Heart right ventricle (tissue), 16 donors: Measurements from ENCODE around the gene KCNC1. TPM values are rescaled to one million over a fixed set of nuclear protein-coding genes. Genes with fewer than 3 reads are reported as not detected.

Experiments
- ATAC-seq, 8 donors: fragments of 200-7000 bp; cut with Tn5 transposase; one replicate each; pipeline ENCODE4 v1.9.1; 2020; ENCODE audit warnings: mild to moderate bottlenecking in 8 of 8, moderate library complexity in 8 of 8, moderate number of reproducible peaks in 1 of 8
- DNase-seq, 2 donors: peaks; one replicate each; pipeline ENCODE4 v3.0.0-alpha.2; 2020
- H3K27ac ChIP-seq, 10 donors: fragments of 200-600 bp; sonication (generic) in 2 of 10; one replicate each; pipeline versions ENCODE4 v1.5.0 to v1.8.0; 2020 to 2022; ENCODE audit warnings: mild to moderate bottlenecking in 3 of 10
- H3K27me3 ChIP-seq, 7 donors: fragments of 200-600 bp; one replicate each; pipeline ENCODE4 v1.8.0; 2021 to 2022; ENCODE audit warnings: mild to moderate bottlenecking in 2 of 7
- H3K36me3 ChIP-seq, 9 donors: fragments of 200-600 bp; sonication (generic) in 1 of 9; one replicate each; pipeline versions ENCODE4 v1.5.0 to v1.8.0; 2020 to 2022; ENCODE audit warnings: mild to moderate bottlenecking in 2 of 9
- H3K4me1 ChIP-seq, 9 donors: fragments of 200-600 bp; sonication (generic) in 1 of 9; one replicate each; pipeline versions ENCODE4 v1.5.0 to v1.8.0; 2020 to 2022; ENCODE audit warnings: mild to moderate bottlenecking in 4 of 9
- H3K4me3 ChIP-seq, 10 donors: fragments of 200-600 bp; sonication (generic) in 2 of 10; one replicate each; pipeline versions ENCODE4 v1.5.0 to v1.8.0; 2020 to 2022; ENCODE audit warnings: mild to moderate bottlenecking in 7 of 10, moderate library complexity in 2 of 10
- H3K9me3 ChIP-seq, 11 donors: fragments of 200-600 bp in 10 of 11; sonication (generic) in 2 of 11; one replicate each; pipeline versions ENCODE4 v1.5.0 to v1.8.0; 2013 to 2022; ENCODE audit warnings: mild to moderate bottlenecking in 2 of 11, control low read depth in 1 of 11, moderate library complexity in 1 of 11
- CTCF ChIP-seq, 9 donors: fragments of 200-600 bp; sonication (generic) in 2 of 9; IDR thresholded peaks; one replicate each; pipeline versions ENCODE4 v1.5.0 to v1.8.0; 2021 to 2022; ENCODE audit warnings: antibody characterized with exemption in 9 of 9, mild to moderate bottlenecking in 5 of 9, moderate library complexity in 1 of 9
- WGBS, 2 donors: extraction: QIAGEN DNeasy Blood & Tissue Kit; methylation state at CpG; one replicate each; pipeline ENCODE4 v1.1.7; 2013; ENCODE audit warnings: inconsistent platforms in 1 of 2; 5-methylcytosine and 5-hydroxymethylcytosine counted together
- intact Hi-C, 10 donors: fragments of 100-400 bp; cut with DNase I; formaldehyde crosslinking; loops; one replicate each; pipeline versions ENCODE4 v1.11.1 to v1.14.2; 2022
- polyA plus RNA-seq, 2 donors: library from polyadenylated mRNA; stranded (reverse); fragments of 200-250 nt; gene quantifications; one replicate each; pipeline ENCODE4 v1.2.3, GENCODE V29; 2013
- total RNA-seq, 10 donors: library from RNA; stranded (reverse); fragmentation: NEBNext Ultra II Directional in 3 of 10; extraction: Animal tissue kit (Norgen Biotek cat#: 25700) in 3 of 10; gene quantifications; one replicate each; pipeline versions ENCODE4 v1.2.1 to v1.2.4, GENCODE V29; 2021 to 2023
- donor health status: Arrhythmogenic right ventricular cardiomyopathy.
- donor health status: ischemic (EF 13 %, LVEDD 7.1; RV severe dilation, severe dysfunction).
- donor health status: healthy with polysubstance abuse.
- donor health status: DM: no; HTN: yes; CAD: no.
- donor health status: DM: no; HTN: no; CAD: no.
- donor health status: ischemic (EF 25% LVEDD 6.9; RV normal size, moderate dysfunction).
- donor health status: ischemic (EF 25% LVEDD 5.7; RV mildly dilated, moderate dysfunction).
- donor health status: healthy.
- donor health status: DM: yes; HTN: yes; CAD: no.
- donor health status: Ischemic cardiomyopathy.
- donor health status: ischemic (EF 35%, LVEDD 5.7; RV mildly dilated, moderate dysfunction).
- donor health status: nonischemic (EF 11% LVEDD 7.7; RV severe dilation, severe dysfunction).
- donor health status: DM: yes; HTN: yes; CAD: no.
- donor health status: PGD.
- donor health status: ischemic (EF 29% LVEDD 5.4; RV normal size, mild dysfunction).
- donor health status: nonischemic (EF 23%, LVEDD 6.1; RV moderate dilation, normal function).

The KCNC1 gene
- total and polyA plus RNA-seq, 12 donors: 0.04 to 0.09 (median 0.06) TPM; not detected in 8

DNA sequence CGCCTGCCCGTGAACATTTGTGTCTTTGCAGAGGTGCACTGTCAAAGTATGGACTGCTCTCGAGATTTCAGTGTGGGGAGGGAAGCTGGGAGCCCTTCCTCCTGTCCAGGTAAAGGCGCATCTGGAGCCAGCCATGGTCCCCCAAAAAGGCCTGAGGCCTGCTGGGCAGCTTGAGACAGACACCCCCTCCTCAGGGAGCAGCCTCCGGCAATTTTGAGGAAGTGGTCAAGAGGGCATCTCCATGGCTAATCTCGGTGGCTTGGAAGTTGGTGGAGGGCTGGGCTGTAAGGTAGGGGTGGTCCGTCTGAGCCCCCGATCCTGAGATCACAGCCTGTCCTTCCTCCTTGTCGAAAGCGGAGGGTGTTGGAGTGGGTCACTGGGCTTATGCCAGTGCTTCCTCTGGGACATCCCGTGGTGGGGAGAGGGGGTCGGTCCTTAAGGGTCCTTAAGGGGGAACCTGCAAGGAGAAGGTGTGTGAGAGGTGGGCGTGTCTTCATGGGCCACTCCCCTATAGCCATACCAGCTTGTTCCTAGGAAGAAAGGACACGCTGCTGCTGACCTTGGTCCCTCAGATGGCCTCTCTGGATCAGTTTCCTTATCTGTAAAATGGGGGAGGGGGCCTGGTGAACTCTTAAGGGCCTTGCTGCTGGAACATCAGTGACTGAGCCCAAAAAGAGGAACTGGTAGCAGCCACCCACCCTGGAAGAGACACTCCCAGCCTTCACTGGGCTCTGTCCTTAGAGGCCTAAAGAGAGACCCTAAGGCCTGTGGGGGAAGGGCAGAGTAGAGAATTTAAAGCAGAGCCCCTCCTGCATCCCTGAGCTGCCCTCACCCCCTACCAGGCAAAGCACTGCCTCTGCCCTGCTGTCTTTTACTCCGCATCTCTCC is 2.6 kb downstream of the KCNC1 start:
- peaks cover 18 to 81% (median 68%) of the 10 kb centered on the region in 7 donors for H3K27me3 ChIP-seq
- no peak for ATAC-seq
- WGBS, 2 donors: 48% methylated on average over 15 of the region's 15 CpGs
- no peak for TF ChIP-seq CTCF (IDR thresholded peaks at IDR 0.05)
- H3K4me3 ChIP-seq: no peak overlapping the region
- no peak overlapping the region for H3K27ac ChIP-seq
- DNase-seq: no peak
- intact Hi-C loops: loop anchor here in 1 of 10 donors (10.0 kb wide), 1 partner anchor 238 kb away; no protein-coding TSS in a partner anchor
- peaks cover 4 to 17% (median 13%) of the 10 kb centered on the region in 9 donors for H3K4me1 ChIP-seq
- H3K36me3 ChIP-seq: no peaks in the 10 kb centered on the region
- H3K9me3 ChIP-seq: no peaks in the 10 kb centered on the region

- intact Hi-C loops: loop anchor here in 1 of 10 donors (10.0 kb wide), 1 partner anchor 236 kb away; no protein-coding TSS in a partner anchor
- H3K4me1 ChIP-seq: peaks cover 4 to 17% (median 13%) of the 10 kb centered on the region in 9 donors
- no peak for TF ChIP-seq CTCF (IDR thresholded peaks at IDR 0.05)
- no peak for ATAC-seq
- WGBS, 2 donors: 40 to 45% methylated on average over 10 of the region's 10 CpGs
- no peak for DNase-seq
- no peaks in the 10 kb centered on the region for H3K9me3 ChIP-seq
- H3K27me3 ChIP-seq: peaks cover 18 to 71% (median 59%) of the 10 kb centered on the region in 7 donors
- no peaks in the 10 kb centered on the region for H3K36me3 ChIP-seq
- no peak overlapping the region for H3K4me3 ChIP-seq
- no peak overlapping the region for H3K27ac ChIP-seq
Measured at GRCh38 chr11:17738151-17738973, 3.8 kb downstream of the KCNC1 start.

DNA sequence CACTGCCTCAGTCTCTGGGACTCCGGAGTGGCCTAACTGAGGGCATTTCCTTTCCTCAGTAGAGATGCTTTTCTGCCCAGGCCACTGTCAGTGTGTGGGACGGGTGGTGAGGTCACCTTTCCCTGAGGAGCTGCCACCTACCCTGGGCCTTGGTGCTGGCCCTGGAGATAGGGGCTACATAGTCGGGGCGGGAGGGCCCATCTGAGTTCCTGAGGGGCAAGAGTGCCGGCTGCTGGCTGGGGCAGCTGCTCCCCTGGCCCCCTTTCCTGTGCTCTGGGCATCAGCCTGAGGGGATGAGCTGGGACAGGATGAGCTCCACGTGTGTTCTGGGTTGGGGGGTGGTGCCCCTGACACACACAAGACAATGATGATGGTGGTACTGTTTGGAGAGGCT is 5.4 kb downstream of the KCNC1 start:
- intact Hi-C loops: loop anchor here in 1 of 10 donors (10.0 kb wide), 1 partner anchor 235 kb away; no protein-coding TSS in a partner anchor
- Histone ChIP-seq H3K27me3 (peaks cover 18 to 61% (median 54%) of the 10 kb centered on the region in 7 donors), H3K27ac (no peak overlapping the region), H3K4me1 (peaks cover 2 to 15% (median 9%) of the 10 kb centered on the region in 9 donors), H3K4me3 (no peak overlapping the region), H3K9me3 (no peaks in the 10 kb centered on the region), H3K36me3 (no peaks in the 10 kb centered on the region)
- ATAC-seq (no peak), DNase-seq (no peak)
- WGBS, 2 donors: 56% methylated on average over 6 of the region's 6 CpGs
- TF ChIP-seq CTCF (IDR thresholded peaks at IDR 0.05): no peak

DNA sequence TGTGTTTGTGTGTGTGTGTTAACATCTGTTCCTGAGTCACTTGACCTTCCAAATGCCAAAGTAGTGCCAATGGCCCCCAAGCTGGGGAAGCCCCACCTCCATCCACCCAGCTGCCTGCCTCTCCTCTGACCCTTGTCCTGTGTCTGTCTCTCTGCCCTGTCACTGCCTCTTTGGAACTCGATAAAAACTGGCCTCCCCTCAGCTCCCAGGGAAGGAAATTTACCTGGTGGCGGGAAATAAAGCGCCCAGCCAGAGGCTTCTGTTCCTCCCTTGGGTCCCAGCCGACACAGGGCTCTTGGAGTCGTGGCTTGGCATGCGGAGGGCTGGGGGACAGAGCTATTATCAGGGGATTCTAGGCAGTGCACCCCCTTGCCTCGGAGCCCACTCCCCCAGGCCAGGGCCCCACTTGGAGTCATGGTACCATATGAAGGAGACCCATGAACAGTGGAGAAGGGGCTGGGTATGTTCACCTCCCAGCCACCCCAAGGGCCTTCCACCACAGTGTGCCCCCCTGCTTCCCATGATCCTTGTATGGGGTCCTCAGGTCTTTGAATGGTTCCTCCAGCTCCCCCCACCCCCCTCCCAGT is 6.2 kb downstream of the KCNC1 start:
- 63 to 71% methylated on average over 7 of the region's 7 CpGs for WGBS, 2 donors
- H3K27ac ChIP-seq: no peak overlapping the region
- H3K9me3 ChIP-seq: no peaks in the 10 kb centered on the region
- H3K4me1 ChIP-seq: peaks cover 0 to 7% (median 3%) of the 10 kb centered on the region in 9 donors
- no peak overlapping the region for H3K4me3 ChIP-seq
- H3K27me3 ChIP-seq: peaks cover 18 to 58% (median 46%) of the 10 kb centered on the region in 7 donors
- H3K36me3 ChIP-seq: no peaks in the 10 kb centered on the region
- no peak for ATAC-seq
- intact Hi-C loops: no loop called here
- no peak for DNase-seq
- no peak for TF ChIP-seq CTCF (IDR thresholded peaks at IDR 0.05)
